IMR-90 (cell line): ENCODE data around the gene PPARG. TPM values are rescaled to one million over a fixed set of nuclear protein-coding genes. Genes with fewer than 3 reads are reported as not detected.

Experiments used
- microRNA-seq, 2 experiments: library from miRNA; stranded (forward) in 1 of 2; unstranded in 1 of 2; fragments of 10-50 nt in 1 of 2; fragments of <30 nt in 1 of 2; gene quantifications in 1 of 2; microRNA quantifications in 1 of 2; one replicate each; pipeline versions ENCODE3 to v1.1.0; 2013 to 2020; ENCODE audit not compliant: insufficient read depth in 1 of 2, insufficient read length in 1 of 2, unreplicated experiment in 1 of 2
- polyA plus RNA-seq, 3 experiments: library from polyadenylated mRNA; depleted of rRNA; stranded (reverse); fragments of >200 nt; gene quantifications; 2 replicates each; pipeline ENCODE4 v1.2.3, GENCODE V29; 2012; ENCODE audit warnings: low replicate concordance in 1 of 3
- small RNA-seq, 5 experiments: library from RNA; depleted of rRNA; stranded (forward); fragments of <200 nt; gene quantifications; one replicate each; pipeline ENCODE3, GENCODE V24; 2012
- total RNA-seq: library from RNA; depleted of rRNA; stranded (reverse); fragments of >200 nt; gene quantifications from 2 replicates; pipeline ENCODE4 v1.2.3, GENCODE V29; 2012; rRNA removed

PPARG gene
- total and polyA plus RNA-seq, 2 of the 4 experiments (the other 2 are of a cell fraction) = 11.2 to 23.8 TPM

Small RNA genes within 50 kb of the gene (microRNA-seq; reads per million reads assigned to microRNA genes)
- not detected for gene AC091492.1 (ENCODE audit: insufficient read depth, insufficient read length)

Small RNA genes within 50 kb of the gene (small RNA-seq; reads per million reads assigned to genes)
- gene AC091492.1 = 0 reads per million in 5 experiments

Other genes with a start within 250 kb of the PPARG start
- 0.54 and 0.56 TPM in 2 replicates for gene TIMP4, start 130.2 kb upstream of the PPARG start, total RNA-seq
- gene TIMP4, start 130.2 kb upstream of the PPARG start, polyA plus RNA-seq (2012; rRNA removed) = 0.39 and 0.40 TPM in 2 replicates
- 14.2 and 15.0 TPM in 2 replicates for gene TSEN2, start 195.4 kb downstream of the PPARG start, total RNA-seq
- gene TSEN2, start 195.4 kb downstream of the PPARG start, polyA plus RNA-seq (2012; rRNA removed) = 6.9 and 9.5 TPM in 2 replicates